ENCODE results near the gene LPCAT2. TPM values are rescaled to one million over a fixed set of nuclear protein-coding genes. Genes with fewer than 3 reads are reported as not detected.

Gene LPCAT2
- total and polyA plus RNA-seq, 2 of the 13 experiments (the other 11 are each of a cell fraction or from before 2014, with no cell fraction given), result 9.9 to 17.6 TPM

DNA sequence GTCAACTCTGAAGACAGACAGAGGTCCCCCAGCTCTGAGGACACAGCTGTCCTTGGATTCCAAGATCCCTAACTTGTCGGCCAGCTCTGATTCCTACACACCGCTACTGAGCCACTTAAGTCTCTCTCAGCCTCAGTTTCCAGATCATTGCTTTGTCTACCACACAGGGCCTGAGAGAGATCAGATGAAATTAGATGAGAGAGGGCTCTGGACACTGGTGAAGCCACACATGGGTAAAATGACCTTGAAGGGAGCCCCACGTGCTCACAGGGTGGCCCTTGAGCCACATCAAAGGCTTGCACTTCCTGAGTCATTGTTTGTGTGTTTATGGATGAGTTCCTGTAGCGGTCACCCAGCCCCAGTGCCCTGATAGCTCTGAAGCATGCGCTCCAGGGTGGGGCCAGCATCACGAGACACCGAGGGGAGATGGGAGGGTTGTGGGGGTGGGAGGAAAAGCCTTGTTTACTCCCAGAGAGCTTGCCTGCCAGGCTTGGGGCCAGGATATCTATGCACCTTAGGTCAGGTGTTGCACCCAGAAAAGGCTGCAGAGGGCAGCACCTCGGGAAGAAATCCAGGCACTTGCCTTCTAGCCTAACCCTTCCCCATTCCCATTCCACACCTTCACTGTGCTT, 114.2 kb downstream of the LPCAT2 start (continued):
- TF ChIP-seq, protein P1, sequence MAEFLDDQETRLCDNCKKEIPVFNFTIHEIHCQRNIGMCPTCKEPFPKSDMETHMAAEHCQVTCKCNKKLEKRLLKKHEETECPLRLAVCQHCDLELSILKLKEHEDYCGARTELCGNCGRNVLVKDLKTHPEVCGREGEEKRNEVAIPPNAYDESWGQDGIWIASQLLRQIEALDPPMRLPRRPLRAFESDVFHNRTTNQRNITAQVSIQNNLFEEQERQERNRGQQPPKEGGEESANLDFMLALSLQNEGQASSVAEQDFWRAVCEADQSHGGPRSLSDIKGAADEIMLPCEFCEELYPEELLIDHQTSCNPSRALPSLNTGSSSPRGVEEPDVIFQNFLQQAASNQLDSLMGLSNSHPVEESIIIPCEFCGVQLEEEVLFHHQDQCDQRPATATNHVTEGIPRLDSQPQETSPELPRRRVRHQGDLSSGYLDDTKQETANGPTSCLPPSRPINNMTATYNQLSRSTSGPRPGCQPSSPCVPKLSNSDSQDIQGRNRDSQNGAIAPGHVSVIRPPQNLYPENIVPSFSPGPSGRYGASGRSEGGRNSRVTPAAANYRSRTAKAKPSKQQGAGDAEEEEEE (CRISPR knock-in tag; IDR thresholded peaks at IDR 0.05; ENCODE audit: borderline replicate concordance), result no peak
- TF ChIP-seq, protein P2, sequence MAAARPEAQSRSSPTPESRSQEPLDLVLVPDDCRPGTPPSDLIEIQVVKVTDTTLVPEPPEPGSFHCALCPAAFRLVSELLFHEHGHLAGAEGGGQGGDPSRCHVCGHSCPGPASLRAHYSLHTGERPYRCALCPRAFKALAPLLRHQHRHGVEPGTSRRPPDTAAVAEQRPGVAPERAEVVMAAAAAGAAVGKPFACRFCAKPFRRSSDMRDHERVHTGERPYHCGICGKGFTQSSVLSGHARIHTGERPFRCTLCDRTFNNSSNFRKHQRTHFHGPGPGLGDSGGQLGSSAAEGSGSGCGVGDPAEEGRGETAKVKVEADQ (CRISPR knock-in tag; IDR thresholded peaks at IDR 0.05; ENCODE audit: borderline replicate concordance), result peak; percentile 94
- TF ChIP-seq KLF15 (CRISPR knock-in tag; IDR thresholded peaks at IDR 0.05; ENCODE audit: borderline replicate concordance) (no peak), MIER2 (CRISPR knock-in tag; IDR thresholded peaks at IDR 0.05) (peak; percentile 79; the same call in 1 of the 2 replicates), ZNF670 (CRISPR knock-in tag; IDR thresholded peaks at IDR 0.05; ENCODE audit: borderline replicate concordance) (no peak), PLRG1 (conservative IDR thresholded peaks at IDR 0.05) (no peak)
- TF ChIP-seq, protein P3, sequence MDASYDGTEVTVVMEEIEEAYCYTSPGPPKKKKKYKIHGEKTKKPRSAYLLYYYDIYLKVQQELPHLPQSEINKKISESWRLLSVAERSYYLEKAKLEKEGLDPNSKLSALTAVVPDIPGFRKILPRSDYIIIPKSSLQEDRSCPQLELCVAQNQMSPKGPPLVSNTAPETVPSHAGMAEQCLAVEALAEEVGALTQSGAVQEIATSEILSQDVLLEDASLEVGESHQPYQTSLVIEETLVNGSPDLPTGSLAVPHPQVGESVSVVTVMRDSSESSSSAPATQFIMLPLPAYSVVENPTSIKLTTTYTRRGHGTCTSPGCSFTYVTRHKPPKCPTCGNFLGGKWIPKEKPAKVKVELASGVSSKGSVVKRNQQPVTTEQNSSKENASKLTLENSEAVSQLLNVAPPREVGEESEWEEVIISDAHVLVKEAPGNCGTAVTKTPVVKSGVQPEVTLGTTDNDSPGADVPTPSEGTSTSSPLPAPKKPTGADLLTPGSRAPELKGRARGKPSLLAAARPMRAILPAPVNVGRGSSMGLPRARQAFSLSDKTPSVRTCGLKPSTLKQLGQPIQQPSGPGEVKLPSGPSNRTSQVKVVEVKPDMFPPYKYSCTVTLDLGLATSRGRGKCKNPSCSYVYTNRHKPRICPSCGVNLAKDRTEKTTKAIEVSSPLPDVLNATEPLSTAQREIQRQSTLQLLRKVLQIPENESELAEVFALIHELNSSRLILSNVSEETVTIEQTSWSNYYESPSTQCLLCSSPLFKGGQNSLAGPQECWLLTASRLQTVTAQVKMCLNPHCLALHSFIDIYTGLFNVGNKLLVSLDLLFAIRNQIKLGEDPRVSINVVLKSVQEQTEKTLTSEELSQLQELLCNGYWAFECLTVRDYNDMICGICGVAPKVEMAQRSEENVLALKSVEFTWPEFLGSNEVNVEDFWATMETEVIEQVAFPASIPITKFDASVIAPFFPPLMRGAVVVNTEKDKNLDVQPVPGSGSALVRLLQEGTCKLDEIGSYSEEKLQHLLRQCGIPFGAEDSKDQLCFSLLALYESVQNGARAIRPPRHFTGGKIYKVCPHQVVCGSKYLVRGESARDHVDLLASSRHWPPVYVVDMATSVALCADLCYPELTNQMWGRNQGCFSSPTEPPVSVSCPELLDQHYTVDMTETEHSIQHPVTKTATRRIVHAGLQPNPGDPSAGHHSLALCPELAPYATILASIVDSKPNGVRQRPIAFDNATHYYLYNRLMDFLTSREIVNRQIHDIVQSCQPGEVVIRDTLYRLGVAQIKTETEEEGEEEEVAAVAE (CRISPR knock-in tag; IDR thresholded peaks at IDR 0.05; ENCODE audit: borderline replicate concordance), result peak; percentile 94

Measured in HepG2 (cell line).